B cell (primary cell): Measurements from ENCODE around the gene OR1J2. TPM values are rescaled to one million over a fixed set of nuclear protein-coding genes. Genes with fewer than 3 reads are reported as not detected.

Source experiments
- ATAC-seq: fragments of 200-7000 bp; cut with Tn5 transposase; one replicate; pipeline ENCODE4 v1.10.0; 2021; ENCODE audit warnings: low read depth, mild to moderate bottlenecking, moderate number of reproducible peaks, moderate library complexity
- CTCF ChIA-PET: fragments of 350-600 bp; sonication (Branson Sonifier 250); formaldehyde crosslinking; loops from one replicate; lab custom pipeline; 2021; ENCODE audit warnings: antibody characterized with exemption, inconsistent platforms; lab: Charles Lee
- POLR2A ChIA-PET: fragments of 350-600 bp; sonication (Branson Sonifier 250); formaldehyde crosslinking; loops from one replicate; lab custom pipeline; 2021; ENCODE audit warnings: antibody characterized with exemption; lab: Charles Lee
- DNase-seq: peaks from one replicate; pipeline ENCODE4 v3.0.0; 2013
- H2AFZ ChIP-seq: 2 replicates; pipeline ENCODE4 v1.6.1; 2012; ENCODE audit warnings: mild to moderate bottlenecking, low read depth, low read length; ENCODE audit not compliant: insufficient read depth, poor library complexity, severe bottlenecking
- H3K27ac ChIP-seq, 2 donors: 1 replicate in 1 of 2; 2 replicates in 1 of 2; pipeline ENCODE4 v1.5.1; 2012 to 2013; ENCODE audit warnings: low read length in 2 of 2, mild to moderate bottlenecking in 2 of 2, moderate library complexity in 1 of 2
- H3K27me3 ChIP-seq, 4 experiments: fragments of 200-600 bp in 1 of 4; sonication (generic) in 1 of 4; replicated peaks in 1 of 4; 1 replicate in 2 of 4; 2 replicates in 2 of 4; pipeline versions ENCODE4 v1.6.1 to v1.7.0; 2013 to 2016; ENCODE audit warnings: low read length in 3 of 4, mild to moderate bottlenecking in 2 of 4, mixed read lengths in 1 of 4, moderate library complexity in 1 of 4; ENCODE audit not compliant: insufficient read depth in 4 of 4, control insufficient read depth in 3 of 4; ENCODE audit errors: control extremely low read depth in 1 of 4
- H3K36me3 ChIP-seq, 2 experiments: replicated peaks in 1 of 2; 1 replicate in 1 of 2; 2 replicates in 1 of 2; pipeline versions ENCODE4 v1.6.1 to v1.7.1; 2013; ENCODE audit warnings: low read length in 1 of 2; ENCODE audit not compliant: insufficient read depth in 2 of 2, control insufficient read depth in 1 of 2; ENCODE audit errors: control extremely low read depth in 1 of 2, extremely low read depth in 1 of 2
- H3K4me1 ChIP-seq, 2 donors: fragments of 200-600 bp in 1 of 2; sonication (generic) in 1 of 2; 1 replicate in 1 of 2; 2 replicates in 1 of 2; pipeline versions ENCODE4 v1.5.1 to v1.6.1; 2013 to 2017; ENCODE audit warnings: low read length in 2 of 2; ENCODE audit not compliant: control insufficient read depth in 2 of 2, insufficient read depth in 2 of 2
- H3K4me2 ChIP-seq: replicated peaks from 2 replicates; pipeline ENCODE3; 2012; ENCODE audit warnings: mild to moderate bottlenecking, low read depth, low read length; ENCODE audit not compliant: poor library complexity, severe bottlenecking
- H3K4me3 ChIP-seq, 5 experiments: fragments of 200-600 bp in 1 of 5; sonication (generic) in 1 of 5; 1 replicate in 3 of 5; 2 replicates in 2 of 5; pipeline versions ENCODE4 v1.5.1 to v1.7.0; 2011 to 2016; ENCODE audit warnings: low read length in 4 of 5, mild to moderate bottlenecking in 4 of 5, low read depth in 2 of 5, control low read depth in 1 of 5, moderate library complexity in 1 of 5; ENCODE audit not compliant: insufficient read depth in 1 of 5; ENCODE audit errors: control extremely low read depth in 1 of 5, extremely low read depth in 1 of 5
- H3K79me2 ChIP-seq: fragments of 200-600 bp; sonication (generic); one replicate; pipeline ENCODE4 v1.6.0; 2016; ENCODE audit warnings: low read length; ENCODE audit not compliant: control insufficient read depth, insufficient read depth
- H3K9ac ChIP-seq: fragments of 200-600 bp; sonication (generic); 2 replicates; pipeline ENCODE4 v1.6.1; 2017; ENCODE audit warnings: mild to moderate bottlenecking, low read length, moderate library complexity
- H3K9me3 ChIP-seq, 3 donors: one replicate each; pipeline versions ENCODE4 v1.6.1 to v1.7.1; 2013; ENCODE audit warnings: low read length in 2 of 3; ENCODE audit not compliant: control insufficient read depth in 2 of 3, insufficient read depth in 1 of 3; ENCODE audit errors: control extremely low read depth in 1 of 3
- H4K20me1 ChIP-seq: 2 replicates; pipeline ENCODE4 v1.6.0; 2012; ENCODE audit warnings: mild to moderate bottlenecking, low read length; ENCODE audit not compliant: insufficient read depth, control insufficient read depth, poor library complexity, severe bottlenecking
- H3K27ac Mint-ChIP-seq: one replicate; pipeline ENCODE4 v1.8.0; 2021; ENCODE audit warnings: mixed read lengths
- H3K27me3 Mint-ChIP-seq: one replicate; pipeline ENCODE4 v1.8.0; 2021; ENCODE audit warnings: mixed read lengths
- H3K4me1 Mint-ChIP-seq: one replicate; pipeline ENCODE4 v1.8.0; 2021; ENCODE audit warnings: mixed read lengths
- H3K4me3 Mint-ChIP-seq: one replicate; pipeline ENCODE4 v1.8.0; 2021; ENCODE audit warnings: mixed read lengths
- H3K9me3 Mint-ChIP-seq: one replicate; pipeline ENCODE4 v1.8.0; 2022; ENCODE audit warnings: mixed read lengths; ENCODE audit not compliant: insufficient read depth
- CTCF ChIP-seq: fragments of 200-600 bp; IDR thresholded peaks from one replicate; pipeline ENCODE4 v1.8.0; 2022; ENCODE audit warnings: antibody characterized with exemption, mild to moderate bottlenecking
- EZH2 ChIP-seq: IDR thresholded peaks from 2 replicates; pipeline ENCODE4 v1.6.1; 2012; ENCODE audit warnings: borderline replicate concordance, low read depth, mild to moderate bottlenecking, moderate library complexity, low read length; ENCODE audit not compliant: insufficient read depth, poor library complexity, severe bottlenecking
- WGBS: methylation state at CpG from one replicate; pipeline ENCODE4 v1.1.5; 2013; ENCODE audit warnings: missing lambda C conversion rate; ENCODE audit not compliant: insufficient coverage; 5-methylcytosine and 5-hydroxymethylcytosine counted together
- intact Hi-C: fragments of 100-400 bp; cut with micrococcal nuclease; formaldehyde crosslinking; loops from one replicate; pipeline ENCODE4 v1.10.0; 2022
- polyA plus RNA-seq: library from polyadenylated mRNA; depleted of rRNA; stranded (reverse); fragments of >200 nt; gene quantifications from 2 replicates; pipeline ENCODE4 v1.2.3, GENCODE V29; 2012
- total RNA-seq, 2 donors: library from RNA; stranded (reverse); fragments of 120-200 nt in 1 of 2; gene quantifications; 1 replicate in 1 of 2; 2 replicates in 1 of 2; pipeline versions ENCODE4 v1.2.3 to v1.2.4, GENCODE V29; 2013 to 2022

Gene OR1J2
- total and polyA plus RNA-seq, 2 donors (not counting 1 experiment from before 2014, with no cell fraction given), result not detected

GRCh38 chr9:122498883-122499288 lies 11.7 kb upstream of the OR1J2 start:
- Histone ChIP-seq H3K27ac (no peak overlapping the region), H3K9ac (no peak overlapping the region), H4K20me1 (no peaks in the 10 kb centered on the region), H3K4me3 (no peak overlapping the region), H2AFZ (no peak overlapping the region), H3K9me3 (no peaks in the 10 kb centered on the region), H3K79me2 (no peaks in the 10 kb centered on the region), H3K4me1 (no peaks in the 10 kb centered on the region), H3K36me3 (no peaks in the 10 kb centered on the region), H3K4me2 (no peak overlapping the region), H3K27me3 (peaks cover 0 to 15% (median 5%) of the 10 kb centered on the region in 4 experiments)
- 62% methylated on average over 2 of the region's 2 CpGs for WGBS
- peaks cover 58% of the 10 kb centered on the region for H3K27me3 Mint-ChIP-seq
- CTCF ChIA-PET, result interaction anchor here (0.6 to 1.6 kb wide), 10 partner anchors 10 to 855 kb away, joined by 3 to 6 read pairs (median 3); no protein-coding TSS in a partner anchor
- TF ChIP-seq EZH2, result no peak
- TF ChIP-seq CTCF, result peak; percentile 80
- no peak overlapping the region for H3K27ac Mint-ChIP-seq
- no peaks in the 10 kb centered on the region for H3K4me1 Mint-ChIP-seq
- intact Hi-C loops, result no loop called here
- ATAC-seq, result peak; percentile 39
- POLR2A ChIA-PET, result interaction anchor here (0.5 kb wide), 1 partner anchor 252 kb away, joined by 4 read pairs; no protein-coding TSS in a partner anchor
- peak; percentile 40 for DNase-seq
- H3K4me3 Mint-ChIP-seq, result no peak overlapping the region
- peaks cover 3% of the 10 kb centered on the region for H3K9me3 Mint-ChIP-seq

GRCh38 chr9:122506964-122507363 lies 3.6 kb upstream of the OR1J2 start:
- H3K79me2 ChIP-seq, result no peaks in the 10 kb centered on the region
- H3K9me3 ChIP-seq, result no peaks in the 10 kb centered on the region
- H4K20me1 ChIP-seq, result no peaks in the 10 kb centered on the region
- no peaks in the 10 kb centered on the region for H3K4me1 Mint-ChIP-seq
- H3K27me3 ChIP-seq, result no peaks in the 10 kb centered on the region
- no peaks in the 10 kb centered on the region for H3K4me1 ChIP-seq
- no peak overlapping the region for H3K27ac ChIP-seq
- POLR2A ChIA-PET, result no interaction called here
- TF ChIP-seq CTCF (no peak), EZH2 (no peak)
- ATAC-seq, result no peak
- H3K9ac ChIP-seq, result no peak overlapping the region
- H3K4me3 ChIP-seq, result no peak overlapping the region
- no peak overlapping the region for H3K4me2 ChIP-seq
- WGBS, result 72% methylated on average over 2 of the region's 2 CpGs
- H2AFZ ChIP-seq, result no peak overlapping the region
- no peaks in the 10 kb centered on the region for H3K36me3 ChIP-seq
- DNase-seq, result no peak
- intact Hi-C loops, result no loop called here
- H3K27ac Mint-ChIP-seq, result no peak overlapping the region
- peaks cover 31% of the 10 kb centered on the region for H3K27me3 Mint-ChIP-seq
- no peaks in the 10 kb centered on the region for H3K9me3 Mint-ChIP-seq
- CTCF ChIA-PET, result no interaction called here
- H3K4me3 Mint-ChIP-seq, result no peak overlapping the region
